Mesothelial cell of epicardium (in vitro differentiated cells): ENCODE data around the gene TTC28. TPM values are rescaled to one million over a fixed set of nuclear protein-coding genes. Genes with fewer than 3 reads are reported as not detected.
A peak's percentile ranks its signal among the peaks of the same experiment; 100 is the strongest.

ENCODE experiments used
- DNase-seq, 2 experiments: peaks; one replicate each; pipeline ENCODE4 v3.0.0; 2021; ENCODE audit warnings: low spot score in 2 of 2; ENCODE audit not compliant: unreplicated experiment in 2 of 2
- H3K27ac Mint-ChIP-seq: 2 replicates; pipeline ENCODE4 v1.8.0; 2021; ENCODE audit warnings: mixed read lengths
- H3K27me3 Mint-ChIP-seq: 2 replicates; pipeline ENCODE4 v1.8.0; 2021; ENCODE audit warnings: low read depth, mixed read lengths
- H3K36me3 Mint-ChIP-seq: 2 replicates; pipeline ENCODE4 v1.8.0; 2021; ENCODE audit warnings: mixed read lengths
- H3K4me1 Mint-ChIP-seq: 2 replicates; pipeline ENCODE4 v1.8.0; 2021; ENCODE audit warnings: mixed read lengths
- H3K4me3 Mint-ChIP-seq: 2 replicates; pipeline ENCODE4 v1.8.0; 2021; ENCODE audit warnings: mild to moderate bottlenecking, moderate library complexity, mixed read lengths
- H3K9me3 Mint-ChIP-seq: 2 replicates; pipeline ENCODE4 v1.8.0; 2021; ENCODE audit warnings: mixed read lengths
- CTCF ChIP-seq: fragments of 200-600 bp; sonication (generic); IDR thresholded peaks from one replicate; pipeline ENCODE4 v1.5.0; 2021; ENCODE audit warnings: antibody characterized with exemption; ENCODE audit not compliant: unreplicated experiment
- total RNA-seq: library from RNA; stranded (reverse); gene quantifications from 3 replicates; pipeline ENCODE4 v1.2.1, GENCODE V29; 2021

Gene TTC28
- total RNA-seq, 1 donor from 2014 or later = 95.9 TPM

- Mint-ChIP-seq H3K27ac (no peak overlapping the region), H3K4me1 (peaks cover 5% of the 10 kb centered on the region), H3K4me3 (no peak overlapping the region), H3K36me3 (peaks cover 20% of the 10 kb centered on the region), H3K9me3 (peaks cover 4% of the 10 kb centered on the region), H3K27me3 (no peaks in the 10 kb centered on the region)
- no peak for TF ChIP-seq CTCF
- no peak for DNase-seq
Measured at GRCh38 chr22:27959335-27960090, 720.1 kb downstream of the TTC28 start.

- DNase-seq = no peak
- Mint-ChIP-seq H3K36me3 (peaks cover 12% of the 10 kb centered on the region), H3K4me3 (no peak overlapping the region), H3K27ac (no peak overlapping the region), H3K27me3 (no peaks in the 10 kb centered on the region), H3K4me1 (peaks cover 8% of the 10 kb centered on the region), H3K9me3 (peaks cover 4% of the 10 kb centered on the region)
- TF ChIP-seq CTCF = no peak
Measured at GRCh38 chr22:27952779-27953178, 726.9 kb downstream of the TTC28 start.

GRCh38 chr22:27952091-27952490 lies 727.5 kb downstream of the TTC28 start:
- peaks cover 7% of the 10 kb centered on the region for H3K36me3 Mint-ChIP-seq
- no peaks in the 10 kb centered on the region for H3K9me3 Mint-ChIP-seq
- H3K27me3 Mint-ChIP-seq = no peaks in the 10 kb centered on the region
- peak overlapping the region; percentile 39 for H3K27ac Mint-ChIP-seq
- DNase-seq = no peak
- H3K4me3 Mint-ChIP-seq = no peak overlapping the region
- no peak for TF ChIP-seq CTCF
- H3K4me1 Mint-ChIP-seq = peaks cover 8% of the 10 kb centered on the region

- Mint-ChIP-seq H3K4me1 (peaks cover 8% of the 10 kb centered on the region), H3K36me3 (peaks cover 8% of the 10 kb centered on the region), H3K4me3 (no peak overlapping the region), H3K27ac (no peak overlapping the region), H3K27me3 (no peaks in the 10 kb centered on the region), H3K9me3 (no peaks in the 10 kb centered on the region)
- no peak for TF ChIP-seq CTCF
- no peak for DNase-seq
Measured at GRCh38 chr22:27949421-27949820, 730.2 kb downstream of the TTC28 start.

- no peak for DNase-seq
- Mint-ChIP-seq H3K27ac (no peak overlapping the region), H3K4me3 (no peak overlapping the region), H3K9me3 (no peaks in the 10 kb centered on the region), H3K27me3 (no peaks in the 10 kb centered on the region), H3K4me1 (peaks cover 8% of the 10 kb centered on the region), H3K36me3 (peaks cover 8% of the 10 kb centered on the region)
- no peak for TF ChIP-seq CTCF
Measured at GRCh38 chr22:27948569-27948968, 731.1 kb downstream of the TTC28 start.

- Mint-ChIP-seq H3K4me3 (no peak overlapping the region), H3K27ac (no peak overlapping the region), H3K36me3 (peaks cover 8% of the 10 kb centered on the region), H3K27me3 (no peaks in the 10 kb centered on the region), H3K4me1 (peaks cover 5% of the 10 kb centered on the region), H3K9me3 (no peaks in the 10 kb centered on the region)
- TF ChIP-seq CTCF = no peak
- DNase-seq = no peak
Measured at GRCh38 chr22:27947448-27947847, 732.2 kb downstream of the TTC28 start.
